Loucy (cell line): Measurements from ENCODE around the gene SYNPR.

Experiments used
- H2AFZ ChIP-seq: fragments of 200-600 bp; sonication (generic); 2 replicates; pipeline ENCODE4 v1.6.0; 2016; ENCODE audit warnings: antibody characterized with exemption, mild to moderate bottlenecking, low read length, moderate library complexity
- H3F3A ChIP-seq: fragments of 200-600 bp; 2 replicates; pipeline ENCODE4 v1.6.0; 2016; ENCODE audit warnings: antibody characterized with exemption, low read depth, mild to moderate bottlenecking
- H3K27me3 ChIP-seq: fragments of 200-600 bp; sonication (generic); 2 replicates; pipeline ENCODE4 v1.6.1; 2014; ENCODE audit warnings: low read length, mild to moderate bottlenecking; ENCODE audit not compliant: insufficient read depth, poor library complexity, severe bottlenecking
- H3K36me3 ChIP-seq: fragments of 200-600 bp; sonication (generic); 2 replicates; pipeline ENCODE4 v1.6.1; 2016; ENCODE audit warnings: low read length; ENCODE audit not compliant: insufficient read depth
- H3K4me1 ChIP-seq: fragments of 200-600 bp; sonication (generic); 2 replicates; pipeline ENCODE4 v1.5.1; 2014; ENCODE audit warnings: low read length, mild to moderate bottlenecking; ENCODE audit not compliant: insufficient read depth, poor library complexity, severe bottlenecking
- H3K4me2 ChIP-seq: fragments of 200-600 bp; sonication (generic); 2 replicates; pipeline ENCODE4 v1.6.0; 2014; ENCODE audit warnings: antibody characterized with exemption, low read length, low read depth, mild to moderate bottlenecking; ENCODE audit not compliant: poor library complexity, severe bottlenecking
- H3K4me3 ChIP-seq: fragments of 200-600 bp; sonication (generic); 2 replicates; pipeline ENCODE4 v1.5.1; 2014; ENCODE audit warnings: low read length, mild to moderate bottlenecking, mixed read lengths; ENCODE audit not compliant: poor library complexity, severe bottlenecking
- H3K79me2 ChIP-seq: fragments of 200-600 bp; sonication (generic); 2 replicates; pipeline ENCODE4 v1.6.1; 2014; ENCODE audit warnings: low read length; ENCODE audit not compliant: insufficient read depth
- H3K9ac ChIP-seq: fragments of 200-600 bp; sonication (generic); 2 replicates; pipeline ENCODE4 v1.6.0; 2014; ENCODE audit warnings: mild to moderate bottlenecking, low read depth, low read length, moderate library complexity; ENCODE audit not compliant: poor library complexity, severe bottlenecking
- H3K9me2 ChIP-seq: fragments of 200-600 bp; sonication (generic); replicated peaks from 2 replicates; pipeline ENCODE4 v1.6.1; 2016; ENCODE audit warnings: low read depth, low read length, mixed read lengths
- H3K9me3 ChIP-seq: fragments of 200-600 bp; sonication (generic); 2 replicates; pipeline ENCODE4 v1.6.1; 2014; ENCODE audit warnings: mild to moderate bottlenecking, antibody characterized with exemption, low read length, low read depth; ENCODE audit not compliant: insufficient read depth
- H4K20me1 ChIP-seq: fragments of 200-600 bp; sonication (generic); 2 replicates; pipeline ENCODE4 v1.6.0; 2014; ENCODE audit warnings: antibody characterized with exemption, low read length, mild to moderate bottlenecking; ENCODE audit not compliant: insufficient read depth, poor library complexity, severe bottlenecking
- EZH2phosphoT487 ChIP-seq: fragments of 200-600 bp; IDR thresholded peaks from 2 replicates; pipeline ENCODE4 v1.6.1; 2018; ENCODE audit warnings: antibody characterized with exemption, mild to moderate bottlenecking, moderate library complexity, borderline replicate concordance
- TF ChIP-seq, protein P1 (sequence below): fragments of 200-600 bp; sonication (generic); conservative IDR thresholded peaks from 2 replicates; pipeline ENCODE4 v1.5.1; 2014; ENCODE audit warnings: mild to moderate bottlenecking, antibody characterized with exemption, low read length

The SYNPR gene

DNA sequence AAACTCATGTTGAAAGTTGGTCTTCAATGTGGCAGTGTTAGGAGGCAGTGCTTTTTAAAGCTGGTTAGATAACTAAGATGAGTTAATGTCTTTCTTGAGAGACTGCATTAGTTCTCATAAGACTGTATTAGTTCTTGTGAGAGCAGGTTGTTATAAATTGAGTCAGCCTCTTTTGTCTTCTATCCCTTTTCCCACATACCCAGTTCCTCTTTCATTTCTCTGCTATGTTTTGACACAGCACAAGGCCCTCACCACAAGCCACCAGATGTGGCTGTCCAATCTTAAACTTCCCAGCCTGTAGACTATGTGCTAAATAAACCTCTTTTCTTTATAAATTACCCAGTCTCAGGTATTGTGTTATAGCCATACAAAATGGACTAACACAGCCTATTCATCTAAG lies 279.8 kb downstream of the SYNPR start:
- Histone ChIP-seq H3K4me2 (no peak overlapping the region), H3K36me3 (no peaks in the 10 kb centered on the region), H2AFZ (no peak overlapping the region), H3K79me2 (no peaks in the 10 kb centered on the region), H3K4me3 (no peak overlapping the region), H3K9me3 (no peaks in the 10 kb centered on the region), H4K20me1 (no peaks in the 10 kb centered on the region), H3K4me1 (no peaks in the 10 kb centered on the region), H3K9me2 (no peaks in the 10 kb centered on the region), H3F3A (no peaks in the 10 kb centered on the region), H3K27me3 (no peaks in the 10 kb centered on the region), H3K9ac (no peak overlapping the region)
- no peak for TF ChIP-seq EZH2phosphoT487
- TF ChIP-seq, protein P1, sequence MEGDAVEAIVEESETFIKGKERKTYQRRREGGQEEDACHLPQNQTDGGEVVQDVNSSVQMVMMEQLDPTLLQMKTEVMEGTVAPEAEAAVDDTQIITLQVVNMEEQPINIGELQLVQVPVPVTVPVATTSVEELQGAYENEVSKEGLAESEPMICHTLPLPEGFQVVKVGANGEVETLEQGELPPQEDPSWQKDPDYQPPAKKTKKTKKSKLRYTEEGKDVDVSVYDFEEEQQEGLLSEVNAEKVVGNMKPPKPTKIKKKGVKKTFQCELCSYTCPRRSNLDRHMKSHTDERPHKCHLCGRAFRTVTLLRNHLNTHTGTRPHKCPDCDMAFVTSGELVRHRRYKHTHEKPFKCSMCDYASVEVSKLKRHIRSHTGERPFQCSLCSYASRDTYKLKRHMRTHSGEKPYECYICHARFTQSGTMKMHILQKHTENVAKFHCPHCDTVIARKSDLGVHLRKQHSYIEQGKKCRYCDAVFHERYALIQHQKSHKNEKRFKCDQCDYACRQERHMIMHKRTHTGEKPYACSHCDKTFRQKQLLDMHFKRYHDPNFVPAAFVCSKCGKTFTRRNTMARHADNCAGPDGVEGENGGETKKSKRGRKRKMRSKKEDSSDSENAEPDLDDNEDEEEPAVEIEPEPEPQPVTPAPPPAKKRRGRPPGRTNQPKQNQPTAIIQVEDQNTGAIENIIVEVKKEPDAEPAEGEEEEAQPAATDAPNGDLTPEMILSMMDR = no peak

DNA sequence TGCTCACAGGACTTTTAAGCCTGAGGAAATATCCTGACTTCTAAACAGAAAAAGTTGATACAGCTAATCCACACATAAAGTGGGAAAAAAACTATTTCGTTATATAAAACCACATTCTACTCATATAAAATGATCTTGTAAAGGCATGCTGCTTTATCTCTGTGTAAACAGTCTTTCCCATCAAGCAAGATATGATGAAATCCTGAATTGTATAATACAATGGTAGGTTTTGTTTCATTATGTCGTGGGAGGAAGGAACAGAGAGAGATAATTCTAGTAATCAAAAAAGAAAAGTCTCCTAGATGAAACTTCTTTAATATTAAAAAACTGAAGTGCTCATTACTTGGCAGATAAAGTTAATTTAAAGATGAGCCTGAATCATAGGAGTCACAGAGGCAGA lies 281.8 kb downstream of the SYNPR start:
- Histone ChIP-seq H3K36me3 (no peaks in the 10 kb centered on the region), H3K9ac (no peak overlapping the region), H3K9me3 (no peaks in the 10 kb centered on the region), H3K4me3 (no peak overlapping the region), H3F3A (no peaks in the 10 kb centered on the region), H4K20me1 (no peaks in the 10 kb centered on the region), H3K4me1 (no peaks in the 10 kb centered on the region), H3K27me3 (no peaks in the 10 kb centered on the region), H2AFZ (no peak overlapping the region), H3K9me2 (no peaks in the 10 kb centered on the region), H3K4me2 (no peak overlapping the region), H3K79me2 (no peaks in the 10 kb centered on the region)
- no peak for TF ChIP-seq EZH2phosphoT487
- TF ChIP-seq, protein P1 = no peak

DNA sequence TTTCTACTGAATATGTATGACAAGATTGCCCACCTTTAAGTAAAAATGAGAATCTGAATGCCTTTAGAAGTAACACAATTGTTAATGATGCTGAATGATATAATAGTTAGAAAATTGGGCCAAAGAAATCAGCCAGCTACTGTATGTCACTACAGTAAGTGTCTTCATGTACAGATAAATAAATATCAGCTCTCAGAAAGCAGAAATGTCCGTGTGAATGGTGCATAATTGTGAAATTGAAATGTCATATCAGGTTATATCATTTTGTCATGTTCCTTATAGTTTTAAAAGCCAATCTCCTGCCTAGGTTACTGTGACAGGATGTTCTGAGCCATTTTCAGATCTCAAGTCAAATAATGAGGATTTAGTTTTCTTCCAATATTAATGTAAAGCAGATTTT lies 283.8 kb downstream of the SYNPR start:
- H3F3A ChIP-seq = no peaks in the 10 kb centered on the region
- H3K36me3 ChIP-seq = no peaks in the 10 kb centered on the region
- H3K79me2 ChIP-seq = no peaks in the 10 kb centered on the region
- H3K9ac ChIP-seq = no peak overlapping the region
- H4K20me1 ChIP-seq = no peaks in the 10 kb centered on the region
- no peak overlapping the region for H3K4me3 ChIP-seq
- no peak overlapping the region for H2AFZ ChIP-seq
- H3K9me3 ChIP-seq = no peaks in the 10 kb centered on the region
- no peak for TF ChIP-seq EZH2phosphoT487
- TF ChIP-seq, protein P1 = no peak
- no peaks in the 10 kb centered on the region for H3K4me1 ChIP-seq
- H3K9me2 ChIP-seq = no peaks in the 10 kb centered on the region
- no peaks in the 10 kb centered on the region for H3K27me3 ChIP-seq
- H3K4me2 ChIP-seq = no peak overlapping the region
